GM18519 (cell line): ENCODE data around the gene WNT3.
"Not testable (repeated sequence)": the region's sequence is repeated elsewhere in the genome, so short reads cannot be mapped to it uniquely, and the experiment has no call there.

Experiments
- ATAC-seq: cut with Tn5 transposase; IDR thresholded peaks from one replicate; pipeline ENCODE4 v1.9.1; 2021; ENCODE audit warnings: mild to moderate bottlenecking, moderate library complexity; ENCODE audit not compliant: unreplicated experiment, low FRiP score

Gene WNT3

GRCh38 chr17:46769531-46770438 lies 48.7 kb downstream of the WNT3 start:
- ATAC-seq, result no peak

- ATAC-seq, result not testable (repeated sequence)
These were observed 49.6 kb downstream of the WNT3 start for GRCh38 chr17:46768896-46769295.

- ATAC-seq, result no peak
These were observed 50.0 kb downstream of the WNT3 start for GRCh38 chr17:46768540-46768870.

- ATAC-seq, result no peak
These were observed 51.7 kb downstream of the WNT3 start for GRCh38 chr17:46766493-46767491.

- no peak for ATAC-seq
These were observed 53.0 kb downstream of the WNT3 start for GRCh38 chr17:46765453-46765852.

- ATAC-seq, result no peak
These were observed 53.6 kb downstream of the WNT3 start for GRCh38 chr17:46764709-46765401.

- no peak for ATAC-seq
These were observed 54.3 kb downstream of the WNT3 start for GRCh38 chr17:46764000-46764708.

GRCh38 chr17:46763416-46763815 lies 55.1 kb downstream of the WNT3 start:
- no peak for ATAC-seq

- ATAC-seq, result no peak
These were observed 59.4 kb downstream of the WNT3 start for GRCh38 chr17:46759141-46759540.

- no peak for ATAC-seq
These were observed 59.9 kb downstream of the WNT3 start for GRCh38 chr17:46758614-46759013.

GRCh38 chr17:46757588-46757987 lies 60.9 kb downstream of the WNT3 start:
- ATAC-seq, result not testable (repeated sequence)

GRCh38 chr17:46756861-46757260 lies 61.6 kb downstream of the WNT3 start:
- ATAC-seq, result no peak

- no peak for ATAC-seq
These were observed 62.3 kb downstream of the WNT3 start for GRCh38 chr17:46756081-46756735.

- ATAC-seq, result no peak
These were observed 64.7 kb downstream of the WNT3 start for GRCh38 chr17:46753776-46754175.

- no peak for ATAC-seq
These were observed 67.1 kb downstream of the WNT3 start for GRCh38 chr17:46751425-46751824.

GRCh38 chr17:46745376-46745775 lies 73.1 kb downstream of the WNT3 start:
- no peak for ATAC-seq

- ATAC-seq, result no peak
These were observed 74.1 kb downstream of the WNT3 start for GRCh38 chr17:46744441-46744840.

- ATAC-seq, result no peak
These were observed 75.8 kb downstream of the WNT3 start for GRCh38 chr17:46742565-46743270.
